ENCODE data around the gene PSD2. TPM values are rescaled to one million over a fixed set of nuclear protein-coding genes. Genes with fewer than 3 reads are reported as not detected.

PSD2 gene
- total and polyA plus RNA-seq, 2 experiments from 2014 or later = 0.08 to 0.10 TPM

- H3F3A ChIP-seq (replicated peaks; ENCODE audit: low read depth) = no peaks in the 10 kb centered on the region
- no peaks in the 10 kb centered on the region for H3K4me1 ChIP-seq (ENCODE audit: insufficient read depth)
- no peaks in the 10 kb centered on the region for H3K36me3 Mint-ChIP-seq (ENCODE audit: low read depth)
- H3K27ac Mint-ChIP-seq = no peak overlapping the region
- H4K20me1 ChIP-seq (replicated peaks; ENCODE audit: insufficient read depth) = no peaks in the 10 kb centered on the region
- H3K27ac ChIP-seq (ENCODE audit: low read depth) = no peak overlapping the region
- H3K79me2 ChIP-seq (replicated peaks; ENCODE audit: insufficient read depth) = no peaks in the 10 kb centered on the region
- no peak overlapping the region for H3K4me3 Mint-ChIP-seq
- H3K36me3 ChIP-seq (ENCODE audit: insufficient read depth) = no peaks in the 10 kb centered on the region
- H3K4me1 Mint-ChIP-seq = no peaks in the 10 kb centered on the region; the same call in 2 of the 3 replicates
- no peak overlapping the region for H2AFZ ChIP-seq
- peaks cover 23% of the 10 kb centered on the region for H3K27me3 Mint-ChIP-seq (ENCODE audit: insufficient read depth, low read depth, poor library complexity)
- peaks cover 6% of the 10 kb centered on the region; the same call in 2 of the 3 replicates for H3K9me3 Mint-ChIP-seq
- H3K4me3 ChIP-seq = no peak overlapping the region
- ATAC-seq (no peak), DNase-seq (ENCODE audit: low spot score) (no peak)
- H3K9me2 ChIP-seq (ENCODE audit: insufficient read depth) = no peaks in the 10 kb centered on the region
- TF ChIP-seq ZNF114 (CRISPR knock-in tag; IDR thresholded peaks at IDR 0.05) (no peak), ETS1 (IDR thresholded peaks at IDR 0.05) (no peak), POLR2AphosphoS5 (IDR thresholded peaks at IDR 0.05; ENCODE audit: low read depth) (no peak), EZH2 (IDR thresholded peaks at IDR 0.05; ENCODE audit: low read depth, unreplicated experiment) (no peak), JUNB (IDR thresholded peaks at IDR 0.05; ENCODE audit: unreplicated experiment) (no peak), STAT1 (IDR thresholded peaks at IDR 0.05; ENCODE audit: unreplicated experiment) (no peak), NANOG (IDR thresholded peaks at IDR 0.05; ENCODE audit: borderline replicate concordance) (no peak), CREB1 (CRISPR knock-in tag; IDR thresholded peaks at IDR 0.05; ENCODE audit: low read depth) (no peak), EZH2phosphoT487 (IDR thresholded peaks at IDR 0.05; ENCODE audit: unreplicated experiment) (no peak), ZNF331 (CRISPR knock-in tag; IDR thresholded peaks at IDR 0.05; ENCODE audit: low read depth) (no peak), ZNF462 (CRISPR knock-in tag; IDR thresholded peaks at IDR 0.05) (no peak), CTCF (conservative IDR thresholded peaks at IDR 0.05; ENCODE audit: low read depth in 2 of 2) (no peak), REST (IDR thresholded peaks at IDR 0.05; ENCODE audit: unreplicated experiment) (no peak)
- H3K4me2 ChIP-seq = no peak overlapping the region
- no peaks in the 10 kb centered on the region for H3K27me3 ChIP-seq (ENCODE audit: insufficient read depth)
Observed at GRCh38 chr5:139814191-139814601, 18.6 kb downstream of the PSD2 start.
